Endodermal cell (in vitro differentiated cells): ENCODE results near the gene DNAJB12. TPM values are rescaled to one million over a fixed set of nuclear protein-coding genes. Genes with fewer than 3 reads are reported as not detected.
"Not testable (repeated sequence)": the region's sequence is repeated elsewhere in the genome, so short reads cannot be mapped to it uniquely, and the experiment has no call there.

ENCODE experiments used
- DNase-seq: peaks from one replicate; pipeline ENCODE4 v3.0.0-alpha.2; 2017
- H3K27ac ChIP-seq: 2 replicates; pipeline ENCODE4 v1.5.1; 2013; ENCODE audit warnings: mild to moderate bottlenecking, low read depth, low read length, moderate library complexity
- H3K27me3 ChIP-seq: 2 replicates; pipeline ENCODE4 v1.6.1; 2013; ENCODE audit warnings: mild to moderate bottlenecking, low read length, moderate library complexity; ENCODE audit not compliant: insufficient read depth, control insufficient read depth, poor library complexity, severe bottlenecking
- H3K36me3 ChIP-seq: 2 replicates; pipeline ENCODE4 v1.7.0; 2013; ENCODE audit warnings: mild to moderate bottlenecking, low read length, moderate library complexity; ENCODE audit not compliant: control insufficient read depth, insufficient read depth
- H3K4me1 ChIP-seq: one replicate; pipeline ENCODE4 v1.7.0; 2013; ENCODE audit warnings: low read length; ENCODE audit not compliant: control insufficient read depth, insufficient read depth
- H3K4me3 ChIP-seq: 2 replicates; pipeline ENCODE4 v1.5.1; 2013; ENCODE audit warnings: mild to moderate bottlenecking, low read length, moderate library complexity
- H3K9ac ChIP-seq: 2 replicates; pipeline ENCODE4 v1.6.1; 2013; ENCODE audit warnings: mild to moderate bottlenecking, low read length, moderate library complexity; ENCODE audit not compliant: poor library complexity, severe bottlenecking; ENCODE audit errors: extremely low read depth
- H3K9me3 ChIP-seq: 2 replicates; pipeline ENCODE4 v1.6.1; 2013; ENCODE audit warnings: mild to moderate bottlenecking, low read length, moderate library complexity; ENCODE audit not compliant: control insufficient read depth
- H3K27ac Mint-ChIP-seq: 2 replicates; pipeline ENCODE4 v1.8.0; 2020; ENCODE audit warnings: mixed read lengths
- H3K27me3 Mint-ChIP-seq: 2 replicates; pipeline ENCODE4 v1.8.0; 2021; ENCODE audit warnings: mild to moderate bottlenecking, mixed read lengths; ENCODE audit not compliant: insufficient read depth
- H3K36me3 Mint-ChIP-seq: 2 replicates; pipeline ENCODE4 v1.8.0; 2020; ENCODE audit warnings: low read depth, mixed read lengths
- H3K4me1 Mint-ChIP-seq: 2 replicates; pipeline ENCODE4 v1.8.0; 2020; ENCODE audit warnings: mixed read lengths
- H3K4me3 Mint-ChIP-seq: 2 replicates; pipeline ENCODE4 v1.8.0; 2020; ENCODE audit warnings: mild to moderate bottlenecking, moderate library complexity, mixed read lengths
- H3K9me3 Mint-ChIP-seq: 2 replicates; pipeline ENCODE4 v1.8.0; 2020; ENCODE audit warnings: mild to moderate bottlenecking, mixed read lengths
- CTCF ChIP-seq: fragments of 200-600 bp; sonication (generic); conservative IDR thresholded peaks from 2 replicates; pipeline ENCODE4 v1.5.0; 2021; ENCODE audit warnings: antibody characterized with exemption, mild to moderate bottlenecking
- WGBS, 2 experiments: methylation state at CpG; one replicate each; pipeline versions ENCODE4 v1.1.5 to v1.1.7; 2013; ENCODE audit warnings: missing lambda C conversion rate in 2 of 2, mixed read lengths in 1 of 2; ENCODE audit not compliant: insufficient coverage in 1 of 2, insufficient read length in 1 of 2; 5-methylcytosine and 5-hydroxymethylcytosine counted together
- total RNA-seq, 2 donors: library from RNA; stranded (reverse); fragmentation: NEBNext Ultra II Directional in 1 of 2; extraction: Animal tissue kit (Norgen Biotek cat#: 25700) in 1 of 2; gene quantifications; 2 replicates in 1 of 2; 3 replicates in 1 of 2; pipeline ENCODE4 v1.2.1, GENCODE V29; 2021

DNAJB12 gene
- total RNA-seq, 2 donors from 2014 or later, result 22.6 to 27.5 TPM

GRCh38 chr10:72348282-72348681 lies 6.4 kb downstream of the DNAJB12 start:
- Mint-ChIP-seq H3K27me3 (no peaks in the 10 kb centered on the region), H3K4me1 (peaks cover 22% of the 10 kb centered on the region), H3K27ac (no peak overlapping the region), H3K36me3 (peaks cover 24% of the 10 kb centered on the region), H3K9me3 (no peaks in the 10 kb centered on the region), H3K4me3 (no peak overlapping the region)
- Histone ChIP-seq H3K36me3 (peaks cover 25% of the 10 kb centered on the region), H3K27ac (no peak overlapping the region), H3K4me3 (no peak overlapping the region), H3K9me3 (no peaks in the 10 kb centered on the region), H3K27me3 (no peaks in the 10 kb centered on the region), H3K9ac (no peak overlapping the region), H3K4me1 (peaks cover 19% of the 10 kb centered on the region)
- DNase-seq, result peak; percentile 50
- TF ChIP-seq CTCF, result no peak
- 93 to 96% methylated on average over 6 to 7 of the region's 7 CpGs for WGBS, 2 experiments

GRCh38 chr10:72346117-72346516 lies 8.6 kb downstream of the DNAJB12 start:
- H3K36me3 ChIP-seq, result peaks cover 25% of the 10 kb centered on the region
- H3K9ac ChIP-seq, H3K4me1 ChIP-seq, H3K4me3 Mint-ChIP-seq, H3K4me1 Mint-ChIP-seq, H3K27me3 Mint-ChIP-seq, H3K27ac ChIP-seq, H3K27me3 ChIP-seq, H3K27ac Mint-ChIP-seq, H3K9me3 ChIP-seq, DNase-seq, H3K9me3 Mint-ChIP-seq, H3K4me3 ChIP-seq: not testable (repeated sequence)
- 96% methylated on average over 7 of the region's 7 CpGs for WGBS, 2 experiments
- peaks cover 29% of the 10 kb centered on the region for H3K36me3 Mint-ChIP-seq

- no peaks in the 10 kb centered on the region for H3K4me1 Mint-ChIP-seq
- TF ChIP-seq CTCF, result no peak
- H3K27ac Mint-ChIP-seq, result no peak overlapping the region
- no peaks in the 10 kb centered on the region for H3K27me3 Mint-ChIP-seq
- Histone ChIP-seq H3K4me3 (no peak overlapping the region), H3K27ac (no peak overlapping the region), H3K36me3 (peaks cover 24% of the 10 kb centered on the region), H3K9me3 (no peaks in the 10 kb centered on the region), H3K9ac (no peak overlapping the region), H3K4me1 (no peaks in the 10 kb centered on the region), H3K27me3 (no peaks in the 10 kb centered on the region)
- H3K9me3 Mint-ChIP-seq, result no peaks in the 10 kb centered on the region
- WGBS, 2 experiments, result 94 to 100% methylated on average over 1 to 11 of the region's 11 CpGs
- no peak overlapping the region for H3K4me3 Mint-ChIP-seq
- peaks cover 33% of the 10 kb centered on the region for H3K36me3 Mint-ChIP-seq
- DNase-seq, result peak; percentile 39
Measured at GRCh38 chr10:72344932-72345331, 9.8 kb downstream of the DNAJB12 start.

- Histone ChIP-seq H3K27ac (no peak overlapping the region), H3K9me3 (no peaks in the 10 kb centered on the region), H3K4me1 (no peaks in the 10 kb centered on the region), H3K36me3 (peaks cover 30% of the 10 kb centered on the region), H3K27me3 (no peaks in the 10 kb centered on the region), H3K4me3 (no peak overlapping the region), H3K9ac (no peak overlapping the region)
- Mint-ChIP-seq H3K27ac (no peak overlapping the region), H3K4me1 (no peaks in the 10 kb centered on the region), H3K27me3 (no peaks in the 10 kb centered on the region), H3K9me3 (no peaks in the 10 kb centered on the region), H3K4me3 (no peak overlapping the region), H3K36me3 (peaks cover 35% of the 10 kb centered on the region)
- TF ChIP-seq CTCF, result no peak
- 97 to 100% methylated on average over 3 to 5 of the region's 5 CpGs for WGBS, 2 experiments
- no peak for DNase-seq
Measured at GRCh38 chr10:72342911-72343310, 11.8 kb downstream of the DNAJB12 start.
